Mesothelial cell of epicardium (in vitro differentiated cells): Measurements from ENCODE around the gene CEP78. TPM values are rescaled to one million over a fixed set of nuclear protein-coding genes. Genes with fewer than 3 reads are reported as not detected.

ENCODE experiments used
- DNase-seq, 2 experiments: peaks; one replicate each; pipeline ENCODE4 v3.0.0; 2021; ENCODE audit warnings: low spot score in 2 of 2; ENCODE audit not compliant: unreplicated experiment in 2 of 2
- H3K27ac Mint-ChIP-seq: 2 replicates; pipeline ENCODE4 v1.8.0; 2021; ENCODE audit warnings: mixed read lengths
- H3K27me3 Mint-ChIP-seq: 2 replicates; pipeline ENCODE4 v1.8.0; 2021; ENCODE audit warnings: low read depth, mixed read lengths
- H3K36me3 Mint-ChIP-seq: 2 replicates; pipeline ENCODE4 v1.8.0; 2021; ENCODE audit warnings: mixed read lengths
- H3K4me1 Mint-ChIP-seq: 2 replicates; pipeline ENCODE4 v1.8.0; 2021; ENCODE audit warnings: mixed read lengths
- H3K4me3 Mint-ChIP-seq: 2 replicates; pipeline ENCODE4 v1.8.0; 2021; ENCODE audit warnings: mild to moderate bottlenecking, moderate library complexity, mixed read lengths
- H3K9me3 Mint-ChIP-seq: 2 replicates; pipeline ENCODE4 v1.8.0; 2021; ENCODE audit warnings: mixed read lengths
- CTCF ChIP-seq: fragments of 200-600 bp; sonication (generic); IDR thresholded peaks from one replicate; pipeline ENCODE4 v1.5.0; 2021; ENCODE audit warnings: antibody characterized with exemption; ENCODE audit not compliant: unreplicated experiment
- total RNA-seq: library from RNA; stranded (reverse); gene quantifications from 3 replicates; pipeline ENCODE4 v1.2.1, GENCODE V29; 2021

The CEP78 gene
- total RNA-seq, 1 donor from 2014 or later: 40.9 TPM

GRCh38 chr9:78261403-78262001, 25.6 kb downstream of the CEP78 start:
- Mint-ChIP-seq H3K27ac (no peak overlapping the region), H3K36me3 (peaks cover 19% of the 10 kb centered on the region), H3K9me3 (no peaks in the 10 kb centered on the region), H3K27me3 (no peaks in the 10 kb centered on the region), H3K4me3 (no peak overlapping the region), H3K4me1 (no peaks in the 10 kb centered on the region)
- no peak for DNase-seq
- peak; percentile 84 for TF ChIP-seq CTCF

GRCh38 chr9:78262655-78263054, 26.8 kb downstream of the CEP78 start:
- Mint-ChIP-seq H3K9me3 (no peaks in the 10 kb centered on the region), H3K4me1 (no peaks in the 10 kb centered on the region), H3K36me3 (peaks cover 22% of the 10 kb centered on the region), H3K27me3 (no peaks in the 10 kb centered on the region), H3K27ac (no peak overlapping the region), H3K4me3 (no peak overlapping the region)
- no peak for DNase-seq
- TF ChIP-seq CTCF: no peak

GRCh38 chr9:78267889-78268288, 32.0 kb downstream of the CEP78 start:
- peaks cover 43% of the 10 kb centered on the region for H3K36me3 Mint-ChIP-seq
- no peak overlapping the region for H3K4me3 Mint-ChIP-seq
- no peak for DNase-seq
- peaks cover 2% of the 10 kb centered on the region for H3K4me1 Mint-ChIP-seq
- H3K27me3 Mint-ChIP-seq: no peaks in the 10 kb centered on the region
- no peak overlapping the region for H3K27ac Mint-ChIP-seq
- no peak for TF ChIP-seq CTCF
- H3K9me3 Mint-ChIP-seq: peaks cover 3% of the 10 kb centered on the region

GRCh38 chr9:78269784-78270183, 33.9 kb downstream of the CEP78 start:
- H3K27me3 Mint-ChIP-seq: no peaks in the 10 kb centered on the region
- no peak overlapping the region for H3K27ac Mint-ChIP-seq
- peaks cover 2% of the 10 kb centered on the region for H3K4me1 Mint-ChIP-seq
- peaks cover 5% of the 10 kb centered on the region for H3K9me3 Mint-ChIP-seq
- no peak overlapping the region for H3K4me3 Mint-ChIP-seq
- TF ChIP-seq CTCF: no peak
- peaks cover 46% of the 10 kb centered on the region for H3K36me3 Mint-ChIP-seq
- no peak for DNase-seq

GRCh38 chr9:78272307-78272706, 36.4 kb downstream of the CEP78 start:
- peaks cover 5% of the 10 kb centered on the region for H3K9me3 Mint-ChIP-seq

More at GRCh38 chr9:78272307-78272706, 36.4 kb downstream of the CEP78 start:
- peaks cover 2% of the 10 kb centered on the region for H3K4me1 Mint-ChIP-seq
- H3K27ac Mint-ChIP-seq: no peak overlapping the region
- no peak for TF ChIP-seq CTCF
- peaks cover 31% of the 10 kb centered on the region for H3K36me3 Mint-ChIP-seq
- no peak for DNase-seq
- no peak overlapping the region for H3K4me3 Mint-ChIP-seq
- no peaks in the 10 kb centered on the region for H3K27me3 Mint-ChIP-seq
